H1 (cell line): Measurements from ENCODE around the gene MSI1. TPM values are rescaled to one million over a fixed set of nuclear protein-coding genes. Genes with fewer than 3 reads are reported as not detected.

Source experiments
- CTCF ChIA-PET: fragments of 300-600 bp; sonication (Branson Sonifier 250); formaldehyde crosslinking; loops from one replicate; lab custom pipeline; 2021; ENCODE audit not compliant: partially characterized antibody; lab: Charles Lee
- POLR2A ChIA-PET: fragments of 300-600 bp; sonication (Branson Sonifier 250); formaldehyde crosslinking; loops from one replicate; lab custom pipeline; 2021; ENCODE audit warnings: inconsistent platforms; ENCODE audit not compliant: partially characterized antibody; lab: Charles Lee
- DNase-seq, 2 experiments: peaks; one replicate each; pipeline versions ENCODE4 v3.0.0 to v3.0.0-alpha.2; 2010 to 2022; ENCODE audit warnings: low spot score in 2 of 2, low read depth in 1 of 2, mixed read lengths in 1 of 2
- FAIRE-seq: peaks from 2 replicates; lab custom pipeline; 2011; peaks lifted over from hg19 to GRCh38; lab: Jason Lieb, UNC
- H2AFZ ChIP-seq: 2 replicates; pipeline ENCODE4 v1.8.1; 2012; ENCODE audit warnings: low read length, inconsistent platforms
- H2AK5ac ChIP-seq: 2 replicates; pipeline ENCODE4 v1.6.1; 2013; ENCODE audit warnings: low read depth, low read length
- H2BK120ac ChIP-seq: replicated peaks from 2 replicates; pipeline ENCODE3; 2013; ENCODE audit warnings: low read depth, low read length, inconsistent platforms
- H2BK12ac ChIP-seq: 2 replicates; pipeline ENCODE4 v1.6.1; 2013; ENCODE audit warnings: low read depth, low read length
- H2BK15ac ChIP-seq: 2 replicates; pipeline ENCODE4 v1.6.1; 2013; ENCODE audit warnings: low read length
- H2BK20ac ChIP-seq: 2 replicates; pipeline ENCODE4 v1.6.1; 2013; ENCODE audit warnings: low read length
- H2BK5ac ChIP-seq: 2 replicates; pipeline ENCODE4 v1.6.1; 2013; ENCODE audit warnings: low read depth, low read length
- H3K14ac ChIP-seq: 2 replicates; pipeline ENCODE4 v1.6.1; 2013; ENCODE audit warnings: inconsistent platforms; ENCODE audit not compliant: insufficient read length
- H3K18ac ChIP-seq: 2 replicates; pipeline ENCODE4 v1.6.1; 2013; ENCODE audit warnings: low read length; ENCODE audit errors: extremely low read depth
- H3K23ac ChIP-seq: 2 replicates; pipeline ENCODE4 v1.6.1; 2013; ENCODE audit warnings: inconsistent platforms; ENCODE audit not compliant: insufficient read length
- H3K23me2 ChIP-seq: 2 replicates; pipeline ENCODE4 v1.6.1; 2013; ENCODE audit warnings: low read depth, low read length
- H3K27ac ChIP-seq: 2 replicates; pipeline ENCODE4 v1.6.1; 2011; ENCODE audit warnings: low read depth, low read length, inconsistent platforms
- H3K27me3 ChIP-seq, 4 experiments: replicated peaks in 1 of 4; 1 replicate in 1 of 4; 2 replicates in 3 of 4; pipeline versions ENCODE4 v1.6.1 to v1.8.1; 2011 to 2013; ENCODE audit warnings: low read length in 3 of 4, mild to moderate bottlenecking in 3 of 4, inconsistent platforms in 2 of 4, mixed read lengths in 2 of 4, moderate library complexity in 1 of 4; ENCODE audit not compliant: control insufficient read depth in 3 of 4, insufficient read depth in 3 of 4; ENCODE audit errors: extremely low read depth in 1 of 4
- H3K36me3 ChIP-seq, 4 experiments: 2 replicates each; pipeline versions ENCODE4 v1.6.1 to v1.8.1; 2011 to 2013; ENCODE audit warnings: mild to moderate bottlenecking in 4 of 4, low read length in 3 of 4, moderate library complexity in 2 of 4, control low read depth in 1 of 4, inconsistent platforms in 1 of 4; ENCODE audit not compliant: insufficient read depth in 4 of 4, control insufficient read depth in 2 of 4
- H3K4ac ChIP-seq: replicated peaks from 2 replicates; pipeline ENCODE3; 2013; ENCODE audit warnings: low read length, low read depth, mixed read lengths, inconsistent platforms; ENCODE audit not compliant: insufficient read length
- H3K4me1 ChIP-seq, 4 experiments: replicated peaks in 1 of 4; 1 replicate in 1 of 4; 2 replicates in 3 of 4; pipeline versions ENCODE4 v1.6.1 to v1.8.1; 2011 to 2013; ENCODE audit warnings: low read length in 3 of 4, inconsistent platforms in 2 of 4, mixed read lengths in 1 of 4; ENCODE audit not compliant: insufficient read depth in 4 of 4, control insufficient read depth in 3 of 4
- H3K4me2 ChIP-seq, 2 experiments: 2 replicates each; pipeline versions ENCODE4 v1.6.1 to v1.8.1; 2011 to 2013; ENCODE audit warnings: low read depth in 2 of 2, low read length in 2 of 2, control low read depth in 1 of 2, inconsistent platforms in 1 of 2, mild to moderate bottlenecking in 1 of 2; ENCODE audit not compliant: insufficient read depth in 1 of 2
- H3K4me3 ChIP-seq, 4 experiments: fragments of 200-600, 300-600 bp in 1 of 4; sonication (generic), shearing (Covaris generic), sonication (Bioruptor Twin) in 1 of 4; 2 replicates each; pipeline versions ENCODE4 v1.5.1 to v1.8.1; 2011 to 2016; ENCODE audit warnings: low read length in 4 of 4, low read depth in 3 of 4, control low read depth in 2 of 4, inconsistent platforms in 2 of 4, mild to moderate bottlenecking in 2 of 4, mixed read lengths in 1 of 4, moderate library complexity in 1 of 4; ENCODE audit not compliant: insufficient read depth in 2 of 4; ENCODE audit errors: extremely low read depth in 1 of 4
- H3K56ac ChIP-seq: replicated peaks from 2 replicates; pipeline ENCODE3; 2013; ENCODE audit warnings: low read depth, mild to moderate bottlenecking, mixed read lengths, low read length, inconsistent platforms; ENCODE audit not compliant: insufficient read length
- H3K79me1 ChIP-seq: 2 replicates; pipeline ENCODE4 v1.6.1; 2013; ENCODE audit warnings: low read depth, low read length, control low read depth
- H3K79me2 ChIP-seq, 2 experiments: 2 replicates each; pipeline versions ENCODE4 v1.6.1 to v1.8.1; 2012 to 2013; ENCODE audit warnings: low read length in 2 of 2, mild to moderate bottlenecking in 2 of 2, inconsistent platforms in 1 of 2; ENCODE audit not compliant: insufficient read depth in 2 of 2, control insufficient read depth in 1 of 2
- H3K9ac ChIP-seq, 4 experiments: replicated peaks in 1 of 4; 1 replicate in 1 of 4; 2 replicates in 3 of 4; pipeline versions ENCODE4 v1.6.1 to v1.8.1; 2011 to 2013; ENCODE audit warnings: low read depth in 3 of 4, low read length in 3 of 4, control low read depth in 2 of 4, mild to moderate bottlenecking in 2 of 4, moderate library complexity in 2 of 4, inconsistent platforms in 1 of 4; ENCODE audit errors: extremely low read depth in 1 of 4
- H3K9me3 ChIP-seq, 2 experiments: 2 replicates each; pipeline versions ENCODE4 v1.6.1 to v1.8.1; 2012 to 2013; ENCODE audit warnings: mild to moderate bottlenecking in 2 of 2, moderate library complexity in 2 of 2, control low read depth in 1 of 2, inconsistent platforms in 1 of 2, low read depth in 1 of 2, low read length in 1 of 2, mixed read lengths in 1 of 2; ENCODE audit not compliant: insufficient read depth in 2 of 2
- H4K20me1 ChIP-seq, 2 experiments: replicated peaks in 1 of 2; 2 replicates each; pipeline versions ENCODE3 to v1.8.1; 2011 to 2013; ENCODE audit warnings: inconsistent platforms in 2 of 2, low read length in 2 of 2, mild to moderate bottlenecking in 1 of 2; ENCODE audit not compliant: insufficient read depth in 2 of 2, control insufficient read depth in 1 of 2
- H4K5ac ChIP-seq: 2 replicates; pipeline ENCODE4 v1.6.1; 2013; ENCODE audit warnings: low read length, low read depth, mixed read lengths, inconsistent platforms; ENCODE audit not compliant: insufficient read length
- H4K8ac ChIP-seq: 2 replicates; pipeline ENCODE4 v1.8.0; 2013; ENCODE audit warnings: mild to moderate bottlenecking, moderate library complexity, low read length, inconsistent platforms; ENCODE audit not compliant: insufficient read depth; ENCODE audit errors: extremely low read depth
- H4K91ac ChIP-seq: replicated peaks from 2 replicates; pipeline ENCODE3; 2013; ENCODE audit warnings: low read length, mixed read lengths, inconsistent platforms; ENCODE audit not compliant: insufficient read length
- BACH1 ChIP-seq: IDR thresholded peaks from 2 replicates; pipeline ENCODE4 v1.6.1; 2012; ENCODE audit warnings: low read length, improper control_type of control experiment
- CBX5 ChIP-seq: fragments of 300-800, 300-1000 bp; sonication (generic); IDR thresholded peaks from 2 replicates; pipeline ENCODE4 v1.7.1; 2016; ENCODE audit warnings: antibody characterized with exemption, low read length, low read depth
- CHD1 ChIP-seq: IDR thresholded peaks from 2 replicates; pipeline ENCODE4 v1.6.1; 2012; ENCODE audit warnings: low read depth, low read length, improper control_type of control experiment
- FOSL1 ChIP-seq: IDR thresholded peaks from 2 replicates; pipeline ENCODE4 v1.6.1; 2011; ENCODE audit warnings: mild to moderate bottlenecking, low read depth, low read length, moderate library complexity; ENCODE audit not compliant: insufficient read depth
- HDAC2 ChIP-seq, 2 experiments: fragments of 300-600 bp in 1 of 2; sonication (generic) in 1 of 2; IDR thresholded peaks; 2 replicates each; pipeline ENCODE4 v1.6.1; 2011 to 2012; ENCODE audit warnings: low read depth in 2 of 2, low read length in 2 of 2, mild to moderate bottlenecking in 2 of 2, moderate library complexity in 2 of 2, borderline replicate concordance in 1 of 2, inconsistent platforms in 1 of 2
- NRF1 ChIP-seq: IDR thresholded peaks from 2 replicates; pipeline ENCODE4 v1.6.1; 2011; ENCODE audit warnings: mild to moderate bottlenecking, low read depth, low read length, improper control_type of control experiment
- RFX5 ChIP-seq: IDR thresholded peaks from 2 replicates; pipeline ENCODE4 v1.6.1; 2011; ENCODE audit warnings: low read depth, low read length, improper control_type of control experiment, borderline replicate concordance
- SIX5 ChIP-seq: IDR thresholded peaks from 2 replicates; pipeline ENCODE4 v1.6.1; 2011; ENCODE audit warnings: mild to moderate bottlenecking, low read depth, low read length
- SP4 ChIP-seq: IDR thresholded peaks from 2 replicates; pipeline ENCODE4 v1.6.1; 2012; ENCODE audit warnings: low read length, inconsistent platforms
- ZNF274 ChIP-seq: IDR thresholded peaks from 2 replicates; pipeline ENCODE4 v1.7.0; 2012; ENCODE audit warnings: low read length, borderline replicate concordance; ENCODE audit errors: extremely low read depth
- WGBS, 2 experiments: shearing (Covaris generic) in 1 of 2; methylation state at CpG; one replicate each; pipeline versions ENCODE4 v1.1.6 to v1.1.7; 2013 to 2015; ENCODE audit warnings: low lambda C conversion rate in 2 of 2, mixed read lengths in 2 of 2, inconsistent platforms in 1 of 2, low coverage in 1 of 2, missing lambda C conversion rate in 1 of 2; ENCODE audit not compliant: insufficient replicate concordance in 2 of 2, insufficient coverage in 1 of 2, insufficient read length in 1 of 2; ENCODE audit errors: extremely low coverage in 1 of 2, missing lambda C conversion rate in 1 of 2; 5-methylcytosine and 5-hydroxymethylcytosine counted together
- polyA plus RNA-seq, 7 experiments: library from polyadenylated mRNA; depleted of rRNA in 3 of 7; stranded (reverse) in 5 of 7; unstranded in 2 of 7; fragments of >200 nt in 5 of 7; fragments of 200-250 nt in 2 of 7; gene quantifications; 1 replicate in 5 of 7; 2 replicates in 1 of 7; 4 replicates in 1 of 7; pipeline versions ENCODE4 v1.2.1 to v1.2.3, GENCODE V29; 2011 to 2013; ENCODE audit warnings: missing spikeins in 2 of 7, mixed read lengths in 2 of 7
- total RNA-seq: library from RNA; stranded (reverse); fragmentation: NEBNext Ultra II Directional; extraction: Animal tissue kit (Norgen Biotek cat#: 25700); gene quantifications from 2 replicates; pipeline ENCODE4 v1.2.1, GENCODE V29; 2021
- TF ChIP-seq, protein P1 (sequence below), 3 experiments: IDR thresholded peaks; 1 replicate in 2 of 3; 2 replicates in 1 of 3; pipeline versions ENCODE4 v1.5.1 to v1.6.1; 2011; ENCODE audit warnings: low read length in 3 of 3, mild to moderate bottlenecking in 3 of 3, inconsistent platforms in 2 of 3, low read depth in 1 of 3, moderate library complexity in 1 of 3; ENCODE audit not compliant: insufficient read depth in 1 of 3; ENCODE audit errors: control extremely low read depth in 1 of 3

MSI1 gene
- total and polyA plus RNA-seq, 2 of the 8 experiments (the other 6 are each of a cell fraction or from before 2014, with no cell fraction given) = 13.5 to 51.9 TPM

DNA sequence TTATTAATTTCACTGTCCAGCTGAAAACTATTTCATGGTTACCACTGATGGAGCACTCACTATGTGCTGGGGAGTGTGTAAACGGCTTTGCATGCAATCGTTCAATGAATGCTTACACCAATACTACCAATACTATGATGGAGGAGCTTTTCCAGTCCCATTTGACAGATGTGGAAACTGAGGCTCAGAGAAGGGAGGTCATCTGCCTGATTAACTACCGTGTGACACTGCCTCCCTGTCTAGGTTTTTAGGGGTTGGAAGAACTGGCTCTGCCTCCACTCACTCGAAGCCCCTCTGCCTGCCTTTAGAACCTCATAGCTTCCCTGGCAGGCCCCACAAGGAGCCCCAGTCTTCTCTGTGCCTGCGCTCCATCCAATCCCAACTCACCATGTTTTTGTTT lies 11.9 kb downstream of the MSI1 start:
- POLR2A ChIA-PET = interaction anchor here (0.6 to 9.2 kb wide), 11 partner anchors 10 to 156 kb away, joined by 3 to 78 read pairs (median 4); partner anchors contain the start of genes GATC, MSI1, RPLP0 and TRIAP1
- H2BK5ac ChIP-seq = no peak overlapping the region
- TF ChIP-seq HDAC2 (IDR thresholded peaks at IDR 0.05; ENCODE audit: borderline replicate concordance in 1 of 2, low read depth in 2 of 2, low read length in 2 of 2) (no peak), NRF1 (no peak), CBX5 (no peak), SIX5 (no peak), CHD1 (no peak), BACH1 (no peak), FOSL1 (no peak), SP4 (no peak), RFX5 (no peak), ZNF274 (no peak)
- TF ChIP-seq, protein P1, sequence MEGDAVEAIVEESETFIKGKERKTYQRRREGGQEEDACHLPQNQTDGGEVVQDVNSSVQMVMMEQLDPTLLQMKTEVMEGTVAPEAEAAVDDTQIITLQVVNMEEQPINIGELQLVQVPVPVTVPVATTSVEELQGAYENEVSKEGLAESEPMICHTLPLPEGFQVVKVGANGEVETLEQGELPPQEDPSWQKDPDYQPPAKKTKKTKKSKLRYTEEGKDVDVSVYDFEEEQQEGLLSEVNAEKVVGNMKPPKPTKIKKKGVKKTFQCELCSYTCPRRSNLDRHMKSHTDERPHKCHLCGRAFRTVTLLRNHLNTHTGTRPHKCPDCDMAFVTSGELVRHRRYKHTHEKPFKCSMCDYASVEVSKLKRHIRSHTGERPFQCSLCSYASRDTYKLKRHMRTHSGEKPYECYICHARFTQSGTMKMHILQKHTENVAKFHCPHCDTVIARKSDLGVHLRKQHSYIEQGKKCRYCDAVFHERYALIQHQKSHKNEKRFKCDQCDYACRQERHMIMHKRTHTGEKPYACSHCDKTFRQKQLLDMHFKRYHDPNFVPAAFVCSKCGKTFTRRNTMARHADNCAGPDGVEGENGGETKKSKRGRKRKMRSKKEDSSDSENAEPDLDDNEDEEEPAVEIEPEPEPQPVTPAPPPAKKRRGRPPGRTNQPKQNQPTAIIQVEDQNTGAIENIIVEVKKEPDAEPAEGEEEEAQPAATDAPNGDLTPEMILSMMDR (IDR thresholded peaks at IDR 0.05; ENCODE audit: control extremely low read depth in 1 of 3, insufficient read depth in 1 of 3, low read depth in 1 of 3, low read length in 3 of 3) = no peak

More for the DNA sequence above, 11.9 kb downstream of the MSI1 start:
- no peaks in the 10 kb centered on the region for H3K79me1 ChIP-seq
- H3K9ac ChIP-seq = no peak overlapping the region
- peaks cover 26 to 52% (median 39%) of the 10 kb centered on the region in 4 experiments for H3K36me3 ChIP-seq
- H3K4ac ChIP-seq = no peak overlapping the region
- no peak overlapping the region for H3K56ac ChIP-seq
- no peak overlapping the region for H3K23ac ChIP-seq
- H2AFZ ChIP-seq = no peak overlapping the region
- 95% methylated on average over 5 of the region's 5 CpGs; no CpG with 5 or more reads in 1 of the 2 experiments for WGBS, 2 experiments
- H3K27ac ChIP-seq = no peak overlapping the region
- peaks cover 9 to 20% (median 15%) of the 10 kb centered on the region in 4 experiments for H3K4me1 ChIP-seq
- peaks cover 3% of the 10 kb centered on the region; the same call in 1 of the 2 replicates for H3K23me2 ChIP-seq
- no peak overlapping the region for H3K4me2 ChIP-seq
- H2AK5ac ChIP-seq = no peak overlapping the region
- H2BK20ac ChIP-seq = no peak overlapping the region
- no peak overlapping the region for H4K5ac ChIP-seq
- peaks cover 10 to 11% of the 10 kb centered on the region in 2 experiments for H4K20me1 ChIP-seq
- no peak overlapping the region for H3K4me3 ChIP-seq
- no peaks in the 10 kb centered on the region for H3K9me3 ChIP-seq
- no peak overlapping the region for H3K18ac ChIP-seq
- CTCF ChIA-PET = interaction anchor here (0.6 to 12.5 kb wide), 35 partner anchors 9 to 129 kb away, joined by 3 to 310 read pairs (median 5); partner anchors contain the start of genes COX6A1, GATC and TRIAP1
- H4K91ac ChIP-seq = no peak overlapping the region
- H3K79me2 ChIP-seq = peaks cover 0 to 5% of the 10 kb centered on the region in 2 experiments; a peak in 2 of 4 replicates
- no peak overlapping the region for H3K14ac ChIP-seq
- DNase-seq (no peak), FAIRE-seq (no peak)
- H2BK12ac ChIP-seq = no peak overlapping the region
- no peak overlapping the region for H2BK120ac ChIP-seq
- H3K27me3 ChIP-seq = no peaks in the 10 kb centered on the region
- no peak overlapping the region for H4K8ac ChIP-seq
- H2BK15ac ChIP-seq = no peak overlapping the region
